ENCODE data around the gene CALHM6. TPM values are rescaled to one million over a fixed set of nuclear protein-coding genes. Genes with fewer than 3 reads are reported as not detected.

Gene CALHM6
- polyA plus RNA-seq, 3 donors, result 47.7 to 367 (median 261) TPM

GRCh38 chr6:116444092-116444491 is 17.1 kb upstream of the CALHM6 start:
- Histone ChIP-seq H2AFZ (ENCODE audit: insufficient read depth, low read depth, low read length, poor library complexity, severe bottlenecking) (no peak overlapping the region), H3K4me1 (ENCODE audit: control insufficient read depth in 1 of 2, insufficient read depth in 2 of 2, low read length in 2 of 2) (peaks cover 38 to 51% of the 10 kb centered on the region in 2 donors), H3K27me3 (ENCODE audit: control insufficient read depth in 2 of 2, insufficient read depth in 2 of 2, low read length in 2 of 2) (no peaks in the 10 kb centered on the region), H3K27ac (ENCODE audit: low read depth in 1 of 2, low read length in 2 of 2) (no peak overlapping the region), H3K36me3 (replicated peaks in 1 of 2; ENCODE audit: control insufficient read depth in 1 of 2, insufficient read depth in 2 of 2, low read length in 2 of 2) (no peaks in the 10 kb centered on the region), H3K9ac (ENCODE audit: insufficient read depth, low read length, poor library complexity, severe bottlenecking) (no peak overlapping the region), H3K9me3 (replicated peaks in 1 of 2; ENCODE audit: control insufficient read depth in 1 of 2, insufficient read depth in 1 of 2, low read length in 2 of 2) (no peaks in the 10 kb centered on the region), H4K20me1 (ENCODE audit: insufficient read depth, low read length) (no peaks in the 10 kb centered on the region), H3K4me2 (replicated peaks; ENCODE audit: extremely low read depth, low read length, poor library complexity, severe bottlenecking) (no peak overlapping the region), H3K79me2 (ENCODE audit: insufficient read depth, low read length) (no peaks in the 10 kb centered on the region), H3K4me3 (replicated peaks in 1 of 3; ENCODE audit: low read depth in 2 of 3, low read length in 3 of 3) (no peak overlapping the region)
- no peaks in the 10 kb centered on the region for H3K36me3 Mint-ChIP-seq
- peaks cover 0 to 2% (median 0%) of the 10 kb centered on the region in 3 donors for H3K27me3 Mint-ChIP-seq (ENCODE audit: low read depth in 3 of 3)
- DNase-seq, result peak; percentile 20 to 54 (median 47)
- no peak overlapping the region for H3K4me3 Mint-ChIP-seq
- peaks cover 0 to 2% (median 0%) of the 10 kb centered on the region in 7 donors for H3K9me3 Mint-ChIP-seq
- peak overlapping the region in 2 of 7 donors; percentile 18 to 47 for H3K27ac Mint-ChIP-seq
- intact Hi-C loops (cut with micrococcal nuclease), result loop anchor here in 1 of 2 donors (10.0 kb wide), 2 partner anchors 91 to 149 kb away; no protein-coding TSS in a partner anchor
- peak; percentile 66 for TF ChIP-seq CTCF (IDR thresholded peaks at IDR 0.05)
- WGBS (ENCODE audit: insufficient coverage), result no CpG with 5 or more reads among the region's 3 CpGs
- peaks cover 43% of the 10 kb centered on the region for H3K4me1 Mint-ChIP-seq

GRCh38 chr6:116444575-116444974 is 16.6 kb upstream of the CALHM6 start:
- TF ChIP-seq CTCF (IDR thresholded peaks at IDR 0.05), result no peak
- intact Hi-C loops (cut with micrococcal nuclease), result loop anchor here in 1 of 2 donors (10.0 kb wide), 2 partner anchors 90 to 150 kb away; no protein-coding TSS in a partner anchor
- peaks cover 39 to 56% of the 10 kb centered on the region in 2 donors for H3K4me1 ChIP-seq (ENCODE audit: control insufficient read depth in 1 of 2, insufficient read depth in 2 of 2, low read length in 2 of 2)

More at GRCh38 chr6:116444575-116444974, 16.6 kb upstream of the CALHM6 start:
- Histone ChIP-seq H2AFZ (ENCODE audit: insufficient read depth, low read depth, low read length, poor library complexity, severe bottlenecking) (no peak overlapping the region), H3K4me2 (replicated peaks; ENCODE audit: extremely low read depth, low read length, poor library complexity, severe bottlenecking) (no peak overlapping the region), H3K9me3 (replicated peaks in 1 of 2; ENCODE audit: control insufficient read depth in 1 of 2, insufficient read depth in 1 of 2, low read length in 2 of 2) (no peaks in the 10 kb centered on the region), H4K20me1 (ENCODE audit: insufficient read depth, low read length) (no peaks in the 10 kb centered on the region), H3K4me3 (replicated peaks in 1 of 3; ENCODE audit: low read depth in 2 of 3, low read length in 3 of 3) (no peak overlapping the region), H3K79me2 (ENCODE audit: insufficient read depth, low read length) (no peaks in the 10 kb centered on the region), H3K9ac (ENCODE audit: insufficient read depth, low read length, poor library complexity, severe bottlenecking) (no peak overlapping the region), H3K27me3 (ENCODE audit: control insufficient read depth in 2 of 2, insufficient read depth in 2 of 2, low read length in 2 of 2) (no peaks in the 10 kb centered on the region), H3K36me3 (replicated peaks in 1 of 2; ENCODE audit: control insufficient read depth in 1 of 2, insufficient read depth in 2 of 2, low read length in 2 of 2) (no peaks in the 10 kb centered on the region), H3K27ac (ENCODE audit: low read depth in 1 of 2, low read length in 2 of 2) (no peak overlapping the region)
- Mint-ChIP-seq H3K36me3 (no peaks in the 10 kb centered on the region), H3K4me1 (peaks cover 48% of the 10 kb centered on the region), H3K27ac (peak overlapping the region in 4 of 7 donors; percentile 16 to 47 (median 28)), H3K27me3 (ENCODE audit: low read depth in 3 of 3) (peaks cover 0 to 2% (median 0%) of the 10 kb centered on the region in 3 donors), H3K9me3 (peaks cover 0 to 2% (median 0%) of the 10 kb centered on the region in 7 donors), H3K4me3 (no peak overlapping the region)
- DNase-seq, result no peak
- no CpG with 5 or more reads among the region's 1 CpG for WGBS (ENCODE audit: insufficient coverage)
